ENCODE data around the gene SPATA31C2.
"Not testable (repeated sequence)": the region's sequence is repeated elsewhere in the genome, so short reads cannot be mapped to it uniquely, and the experiment has no call there.

The SPATA31C2 gene

GRCh38 chr9:88138375-88138774, at the start of gene SPATA31C2:
Gene SPATA31C2 (minus strand): TSS chr9:88138475. CDS start chr9:88138446, 29 bp downstream.
- not testable (repeated sequence) for DNase-seq

DNA sequence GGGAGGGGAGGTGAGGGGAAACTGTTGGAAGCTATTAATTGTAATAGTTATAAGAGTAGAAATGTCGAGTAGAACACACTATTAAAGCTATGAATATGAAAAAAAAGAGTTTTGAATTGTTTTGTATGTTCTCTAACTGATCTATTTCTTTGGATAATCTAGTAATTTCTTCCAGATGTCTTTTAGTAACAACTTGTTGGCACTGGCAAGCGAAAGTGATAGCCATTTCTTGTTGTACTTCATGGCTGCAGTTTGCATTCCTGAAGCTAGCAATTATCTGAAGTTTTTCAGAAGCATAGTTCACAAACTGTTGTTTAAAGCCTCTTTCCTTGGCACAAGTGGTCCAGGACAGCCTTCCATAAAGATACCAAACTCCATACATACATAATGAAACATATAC, 49.4 kb upstream of the SPATA31C2 start:
- no peak for DNase-seq

GRCh38 chr9:88186495-88187110, 48.3 kb upstream of the SPATA31C2 start:
- no peak for DNase-seq

GRCh38 chr9:88184976-88185375, 46.7 kb upstream of the SPATA31C2 start:
- DNase-seq, result no peak

DNA sequence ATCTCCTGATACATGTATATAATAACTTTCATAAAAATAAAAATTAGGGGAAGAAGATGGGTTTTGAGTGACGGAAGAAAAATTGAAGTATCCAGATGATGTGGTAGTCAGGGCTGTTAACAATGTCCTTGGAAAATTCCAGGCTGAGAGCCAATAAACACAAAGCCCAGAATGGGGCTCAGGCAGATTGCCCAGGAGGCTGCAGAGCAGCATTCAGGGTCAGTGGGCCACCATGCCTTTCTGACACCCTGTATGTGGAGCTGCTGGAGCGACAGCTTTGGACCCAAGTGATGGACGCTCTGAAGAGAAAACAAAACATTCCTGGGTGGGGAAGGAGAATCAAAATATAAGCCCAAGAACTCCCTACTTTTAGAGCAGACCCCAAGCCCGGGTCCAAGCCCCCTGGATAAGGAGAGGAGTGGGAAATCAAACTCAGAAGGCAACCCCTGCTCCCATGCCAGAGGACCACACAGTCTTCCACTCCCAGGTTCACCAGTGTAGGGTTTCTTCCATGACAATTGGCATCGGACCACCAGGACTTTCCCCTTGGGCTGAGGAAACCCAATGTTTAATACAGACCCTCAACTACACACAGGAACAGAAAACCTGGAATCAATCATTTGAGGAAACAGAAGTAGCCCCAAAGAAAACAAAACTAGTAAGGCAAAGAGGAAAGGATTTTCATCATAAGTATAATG, 45.7 kb upstream of the SPATA31C2 start:
- DNase-seq, result no peak

GRCh38 chr9:88182501-88182900, 44.2 kb upstream of the SPATA31C2 start:
- DNase-seq, result no peak

- no peak for DNase-seq
These were observed 41.9 kb upstream of the SPATA31C2 start for GRCh38 chr9:88180081-88180765.

- peak; percentile 12 for DNase-seq
These were observed 40.8 kb upstream of the SPATA31C2 start for GRCh38 chr9:88179062-88179521.

GRCh38 chr9:88178641-88179040, 40.4 kb upstream of the SPATA31C2 start:
- no peak for DNase-seq

DNA sequence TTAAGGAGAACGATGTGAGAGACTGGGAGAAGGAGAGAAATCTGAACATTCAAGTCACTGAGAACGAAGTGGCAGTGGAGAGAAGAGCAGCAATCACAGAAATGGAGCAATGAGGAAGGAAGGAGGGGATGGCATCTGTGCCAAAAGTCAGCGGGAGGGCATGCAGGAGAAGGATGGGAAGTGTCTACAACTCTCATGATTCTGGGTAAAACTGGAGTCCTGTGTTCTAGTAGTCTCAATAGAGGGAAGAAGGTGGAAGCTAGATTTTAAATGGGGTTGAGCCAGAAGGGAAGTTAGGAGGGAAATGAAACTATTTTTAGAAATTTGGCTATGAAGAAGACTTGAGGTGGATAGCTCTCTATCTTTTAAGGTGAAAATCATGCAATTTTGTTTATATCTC, 39.1 kb upstream of the SPATA31C2 start:
- DNase-seq, result no peak

DNA sequence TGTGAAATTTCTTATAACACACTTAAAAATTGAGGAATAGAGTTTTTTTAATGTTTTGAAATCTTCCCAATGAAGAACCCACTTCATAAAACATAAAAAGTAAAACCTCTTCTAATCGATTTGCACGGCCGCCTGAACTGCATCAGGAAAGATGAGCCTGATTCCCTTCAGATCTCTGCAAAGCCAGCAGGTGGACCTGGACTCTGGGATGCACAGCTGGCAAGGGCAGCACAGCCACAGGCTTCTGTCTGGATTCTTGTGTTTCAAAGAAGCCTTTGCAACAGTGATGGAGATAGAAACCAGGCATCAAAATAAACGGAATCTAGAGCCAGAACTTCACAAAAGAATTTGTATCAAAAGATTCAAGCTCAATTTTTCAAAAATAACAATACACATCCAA, 36.0 kb upstream of the SPATA31C2 start:
- no peak for DNase-seq

GRCh38 chr9:88173378-88173999, 35.2 kb upstream of the SPATA31C2 start:
- peak; percentile 56 for DNase-seq

DNA sequence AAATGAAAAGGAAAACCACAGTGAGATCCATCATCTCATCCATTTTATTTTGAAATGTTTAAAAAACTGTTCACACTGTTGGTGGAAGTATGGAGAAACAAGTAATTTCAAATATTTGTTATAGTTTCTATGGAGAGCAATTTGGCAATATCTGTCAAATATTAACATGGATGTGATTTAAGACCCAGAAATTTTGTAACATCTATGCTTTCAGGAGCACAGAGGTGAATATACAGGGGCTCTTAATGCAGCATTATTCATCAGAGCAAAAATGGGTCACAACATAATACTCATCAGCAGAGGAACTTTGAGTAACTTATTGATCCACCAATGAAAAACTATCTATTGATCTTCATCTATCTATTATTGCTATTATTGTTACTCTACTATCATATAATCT, 31.4 kb upstream of the SPATA31C2 start:
- DNase-seq, result no peak

DNA sequence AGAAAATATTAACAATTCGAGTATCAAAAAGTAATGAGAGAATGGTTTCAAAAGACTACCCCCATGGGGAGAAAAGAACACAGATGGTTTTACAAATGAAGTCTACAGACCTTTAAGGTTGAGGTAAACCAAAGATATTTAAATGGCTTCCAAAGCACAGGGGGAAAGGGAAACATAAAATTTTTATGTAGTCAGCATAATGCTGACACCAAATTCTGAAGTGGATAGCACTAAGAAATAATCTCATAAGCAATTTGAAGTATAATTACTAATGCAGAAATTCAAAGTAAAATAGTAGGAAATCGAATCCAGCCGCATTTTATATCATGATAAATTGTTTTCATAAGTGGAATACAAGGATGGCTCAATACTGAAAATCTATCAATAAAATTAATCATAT, 30.3 kb upstream of the SPATA31C2 start:
- no peak for DNase-seq

DNA sequence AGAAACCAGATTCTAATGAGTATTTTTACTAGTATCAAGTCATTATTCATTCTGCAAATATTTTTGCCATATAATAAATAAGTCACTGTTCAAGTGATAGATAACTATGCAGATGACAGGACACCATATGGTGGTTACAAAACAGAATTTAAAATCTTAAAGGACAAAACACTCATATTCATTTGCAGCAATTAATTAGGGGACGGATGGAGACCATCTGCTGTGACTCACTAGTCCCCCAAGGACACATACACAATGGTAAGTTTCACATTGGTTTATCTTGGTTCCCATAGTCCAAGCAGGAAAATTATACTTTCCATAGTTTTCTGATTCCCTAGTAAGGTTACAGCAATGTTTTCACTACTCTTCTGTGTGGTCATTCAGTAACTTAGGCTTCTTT, 28.4 kb upstream of the SPATA31C2 start:
- DNase-seq, result no peak

DNA sequence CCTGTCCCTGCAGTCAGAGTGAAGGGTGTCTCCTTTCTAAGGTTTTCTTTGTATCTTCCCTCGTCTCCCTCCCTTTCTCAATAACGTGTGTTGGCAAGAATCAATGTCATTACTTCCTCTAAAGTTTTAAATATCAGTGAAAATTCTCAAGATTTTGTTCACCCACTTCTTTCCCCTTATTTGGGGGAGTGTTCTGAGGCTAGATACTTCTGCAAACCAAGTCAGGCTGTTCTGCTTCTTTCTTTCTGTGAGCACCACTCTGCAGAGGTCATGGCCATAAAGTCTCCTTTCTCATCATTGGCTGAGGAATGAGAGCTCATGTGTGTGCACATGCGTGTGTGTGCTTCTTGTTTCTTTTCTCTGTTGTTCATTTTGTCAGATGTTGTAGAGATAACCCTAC, 26.6 kb upstream of the SPATA31C2 start:
- no peak for DNase-seq

- no peak for DNase-seq
These were observed 22.9 kb upstream of the SPATA31C2 start for GRCh38 chr9:88161144-88161543.

DNA sequence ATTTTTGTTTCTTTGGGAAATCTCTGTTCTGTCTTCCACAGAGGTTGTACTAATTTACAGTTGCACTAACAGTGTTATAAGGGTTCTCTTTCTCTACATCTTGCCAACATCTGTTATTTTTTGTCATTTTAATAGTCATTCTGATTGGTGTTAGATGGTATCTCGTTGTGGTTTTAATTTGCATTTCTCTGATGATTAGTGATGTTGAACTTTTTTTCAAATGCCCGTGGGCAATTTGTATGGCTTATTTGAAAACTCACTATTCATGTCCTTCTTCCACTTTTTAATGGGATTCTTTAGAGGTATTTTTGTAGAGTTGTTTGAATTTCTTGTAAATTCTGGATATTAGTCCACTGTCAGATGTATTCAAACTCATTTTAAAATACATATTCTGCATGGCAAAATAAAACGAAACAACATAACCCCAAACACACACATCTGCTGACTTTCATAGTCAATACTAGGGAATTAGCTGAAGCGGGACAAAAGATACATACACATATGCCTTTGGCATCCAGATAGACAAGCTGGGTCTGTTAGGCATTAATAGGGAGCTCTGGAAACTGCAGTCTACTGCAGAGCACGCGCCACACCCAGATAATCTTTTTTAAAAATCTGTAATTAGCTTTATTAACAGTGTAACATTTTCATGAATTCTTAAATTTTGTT, 5.8 kb upstream of the SPATA31C2 start:
- no peak for DNase-seq

DNA sequence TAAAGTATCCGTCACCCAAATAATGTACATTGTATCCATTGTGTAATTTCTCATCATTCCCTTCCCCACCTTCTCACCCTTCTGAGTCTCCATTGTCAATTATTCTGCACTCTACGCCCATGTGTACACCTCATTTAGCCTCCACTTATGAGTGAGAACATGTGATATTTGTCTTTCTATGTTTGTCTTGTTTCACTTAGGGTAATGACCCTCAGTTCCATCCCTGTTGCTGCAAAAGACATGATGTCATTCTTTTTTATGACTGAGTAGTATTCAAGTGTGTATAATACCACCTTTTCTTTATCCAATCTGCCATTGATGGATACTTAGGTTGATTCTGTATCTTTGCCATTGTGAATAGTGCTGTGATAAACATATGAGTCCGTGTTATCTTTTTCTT, 4.9 kb upstream of the SPATA31C2 start:
- no peak for DNase-seq

DNA sequence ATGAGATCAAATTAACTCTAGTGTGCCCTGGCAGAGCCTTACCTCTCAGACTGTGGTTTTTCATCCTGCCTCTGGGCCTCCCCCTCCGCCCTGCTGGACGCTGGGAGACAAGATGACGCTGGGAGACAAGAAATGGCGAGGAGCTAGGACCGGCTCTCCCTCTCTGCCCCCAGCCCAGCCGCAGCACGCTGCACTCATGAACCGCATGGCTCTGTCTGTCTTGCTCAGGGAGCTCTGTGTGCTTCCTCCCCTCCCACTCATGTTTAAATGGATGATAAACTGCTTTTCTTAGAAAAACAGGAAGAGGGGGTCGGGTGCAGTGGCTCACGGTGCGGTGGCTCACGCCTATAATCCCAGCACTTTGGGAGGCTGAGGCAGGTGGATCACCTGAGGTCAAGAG, 4.7 kb downstream of the SPATA31C2 start:
- not testable (repeated sequence) for DNase-seq

DNA sequence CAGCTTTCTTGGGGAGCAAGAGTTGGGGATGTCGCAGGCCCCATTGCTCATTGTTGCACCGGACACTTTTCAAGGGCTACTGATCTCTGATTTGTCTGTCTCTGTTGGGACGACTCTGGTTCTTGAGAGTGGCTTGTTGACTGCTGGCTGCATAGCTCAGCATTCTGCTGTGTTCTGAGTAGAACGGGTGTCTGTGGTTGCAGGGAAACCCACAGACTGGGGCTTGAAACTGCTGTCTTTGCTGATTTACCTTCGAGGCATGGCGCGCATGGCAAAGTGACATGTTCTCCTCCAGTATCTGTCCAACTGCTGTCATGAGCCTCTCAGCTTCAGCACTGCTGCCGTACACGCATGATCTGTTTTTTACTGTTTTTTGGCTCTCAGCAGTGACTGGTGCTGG, 8.7 kb downstream of the SPATA31C2 start:
- DNase-seq, result peak; percentile 48

DNA sequence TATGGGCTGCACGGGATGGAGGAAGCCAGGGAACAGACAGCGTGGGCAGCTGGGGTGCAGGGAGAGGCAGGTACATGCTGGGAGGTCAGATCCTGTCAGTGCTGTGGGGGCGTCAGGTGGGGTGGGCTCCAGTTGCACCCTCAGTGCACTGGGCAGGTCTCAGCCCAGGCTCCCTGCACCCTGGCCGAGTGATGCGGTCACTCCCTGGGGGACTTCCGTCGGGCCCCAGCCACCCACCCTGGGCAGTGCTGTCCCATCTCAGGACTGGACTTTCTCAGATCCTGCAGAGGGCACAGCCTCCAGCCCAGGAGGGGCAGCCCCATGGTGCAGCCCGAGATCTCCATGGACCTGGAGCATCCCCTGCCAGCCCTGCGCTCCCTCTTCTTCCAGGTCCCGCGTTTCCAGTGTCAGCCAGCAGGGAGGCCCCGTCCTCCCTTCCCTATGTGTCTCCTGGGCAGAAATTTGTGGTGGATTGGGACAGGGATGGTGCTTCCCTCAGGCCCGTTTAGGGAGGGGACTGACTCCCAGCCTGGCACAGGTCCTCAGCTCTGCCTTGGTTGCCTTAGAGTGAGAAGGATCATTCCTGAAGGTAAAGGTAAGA, 10.5 kb downstream of the SPATA31C2 start:
- not testable (repeated sequence) for DNase-seq

- DNase-seq, result not testable (repeated sequence)
These were observed 14.9 kb downstream of the SPATA31C2 start for GRCh38 chr9:88123413-88123812.

Measured in activated CD4-positive, alpha-beta T cell treated with anti-CD3 and anti-CD28 coated beads, Interleukin-2, amount 50 U/mL, for 16 hours (primary cell).